ENCODE measurements around the gene SHTN1.

The SHTN1 gene

DNA sequence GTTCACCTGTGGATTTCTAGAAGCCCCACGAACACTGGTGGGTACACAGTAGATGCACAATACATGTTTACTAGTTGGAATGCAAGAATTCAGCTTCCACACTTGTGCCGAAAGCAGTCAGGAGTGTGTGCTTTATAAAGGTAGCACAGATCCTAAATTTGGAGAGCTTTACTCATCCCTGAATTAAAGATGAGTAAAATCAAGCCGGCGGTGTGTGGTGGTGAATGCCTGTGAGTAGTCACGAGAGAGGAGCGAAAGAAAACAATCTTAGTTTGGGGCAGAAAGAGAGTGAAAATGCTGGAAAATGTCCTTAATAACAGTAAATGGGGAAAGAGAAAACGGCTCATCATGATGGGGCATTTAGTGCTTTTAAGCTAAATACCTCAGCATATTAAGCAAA lies 169.3 kb downstream of the SHTN1 start:
- DNase-seq (ENCODE audit: low read depth in 2 of 2): no peak

DNA sequence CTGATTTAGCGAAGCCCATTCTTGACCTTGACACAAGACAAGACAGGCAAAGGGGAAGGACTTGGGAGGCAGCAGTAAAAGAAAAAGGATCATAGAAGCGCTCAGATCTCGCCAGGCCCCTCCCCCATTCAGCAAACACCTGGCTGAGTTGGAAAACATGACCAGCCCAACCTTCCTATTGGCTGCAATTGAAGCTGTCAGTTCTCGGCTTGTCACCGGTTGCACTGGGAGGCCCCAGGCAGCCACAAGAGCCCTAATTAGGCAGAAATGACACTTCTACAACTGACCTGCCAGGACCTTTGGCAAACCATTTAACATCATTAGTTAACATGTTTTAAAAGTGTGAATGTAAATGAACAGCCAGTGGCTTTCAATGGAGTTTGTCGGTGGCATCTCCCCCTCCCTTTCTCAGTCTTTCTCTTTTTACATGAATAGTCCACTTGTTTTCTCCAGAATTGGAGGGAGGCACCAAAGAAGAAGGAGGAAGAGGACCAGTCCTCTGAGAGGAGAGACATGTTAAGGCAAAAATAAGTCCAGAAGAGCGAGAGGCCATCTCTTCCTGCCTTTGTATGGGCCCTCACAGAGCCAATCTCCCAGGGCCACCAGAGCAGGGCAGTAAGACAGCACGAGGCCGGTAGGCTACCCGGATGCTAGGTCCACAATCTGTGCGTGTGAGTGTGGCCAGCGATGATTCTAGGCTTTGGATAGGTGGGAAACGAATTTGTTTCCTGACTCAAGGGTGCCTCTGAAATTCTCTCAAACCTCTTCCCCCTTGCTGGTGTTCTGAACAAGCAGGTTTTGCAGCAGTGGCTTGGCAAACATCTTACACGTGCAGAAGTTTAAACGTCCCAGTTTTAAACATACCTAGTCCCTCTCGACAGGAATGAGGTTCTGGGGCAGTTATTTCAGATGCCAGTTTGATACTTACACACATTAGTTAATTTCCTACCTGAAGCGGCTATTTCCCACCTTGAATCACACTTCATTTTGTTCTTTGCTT lies 170.7 kb downstream of the SHTN1 start:
- no peak for DNase-seq (ENCODE audit: low read depth in 2 of 2)

- no peak for DNase-seq (ENCODE audit: low read depth in 2 of 2)
Observed at GRCh38 chr10:116831790-116832189, 173.2 kb downstream of the SHTN1 start.

All from stimulated activated CD4-positive, alpha-beta T cell treated with anti-CD3 and anti-CD28 coated beads, Interleukin-12 subunit alpha, Interleukin-12 subunit beta, amount 100 ng/mL, for 24 hours (primary cell).